Activated gamma-delta T cell (primary cell): ENCODE results near the gene RAB3C.

Experiments
- DNase-seq: peaks from one replicate; lab custom pipeline; 2025; lab: John Stamatoyannopoulos, UW

The RAB3C gene

GRCh38 chr5:58827463-58827862, 244.6 kb downstream of the RAB3C start:
- DNase-seq: no peak

- no peak for DNase-seq
Observed at GRCh38 chr5:58828258-58828657, 245.4 kb downstream of the RAB3C start.

GRCh38 chr5:58834242-58835225, 251.7 kb downstream of the RAB3C start:
- DNase-seq: no peak

- no peak for DNase-seq
Observed at GRCh38 chr5:58836351-58836750, 253.5 kb downstream of the RAB3C start.

- no peak for DNase-seq
Observed at GRCh38 chr5:58838729-58839128, 255.9 kb downstream of the RAB3C start.

- no peak for DNase-seq
Observed at GRCh38 chr5:58842852-58843251, 260.0 kb downstream of the RAB3C start.

GRCh38 chr5:58844395-58844794, 261.5 kb downstream of the RAB3C start:
- DNase-seq: no peak

GRCh38 chr5:58847041-58847440, 264.2 kb downstream of the RAB3C start:
- DNase-seq: no peak

- DNase-seq: no peak
Observed at GRCh38 chr5:58849223-58849622, 266.3 kb downstream of the RAB3C start.

- DNase-seq: no peak
Observed at GRCh38 chr5:58849921-58850667, 267.2 kb downstream of the RAB3C start.

- DNase-seq: no peak
Observed at GRCh38 chr5:58851153-58851552, 268.3 kb downstream of the RAB3C start.

GRCh38 chr5:58851571-58851970, 268.7 kb downstream of the RAB3C start:
- DNase-seq: no peak

GRCh38 chr5:58852566-58852965, 269.7 kb downstream of the RAB3C start:
- no peak for DNase-seq

GRCh38 chr5:58854441-58854840, 271.6 kb downstream of the RAB3C start:
- no peak for DNase-seq

- no peak for DNase-seq
Observed at GRCh38 chr5:58855851-58856739, 273.2 kb downstream of the RAB3C start.

GRCh38 chr5:58857609-58858008, 274.7 kb downstream of the RAB3C start:
- DNase-seq: no peak

GRCh38 chr5:58860680-58861079, 277.8 kb downstream of the RAB3C start:
- no peak for DNase-seq

- DNase-seq: no peak
Observed at GRCh38 chr5:58868931-58869330, 286.1 kb downstream of the RAB3C start.

- no peak for DNase-seq
Observed at GRCh38 chr5:58871648-58872242, 288.9 kb downstream of the RAB3C start.

- DNase-seq: no peak
Observed at GRCh38 chr5:58872670-58873273, 289.9 kb downstream of the RAB3C start.

- DNase-seq: no peak
Observed at GRCh38 chr5:58875599-58875998, 292.7 kb downstream of the RAB3C start.
